ENCODE results near the gene DAND5. TPM values are rescaled to one million over a fixed set of nuclear protein-coding genes. Genes with fewer than 3 reads are reported as not detected.
"Not testable (repeated sequence)": the region's sequence is repeated elsewhere in the genome, so short reads cannot be mapped to it uniquely, and the experiment has no call there.

The DAND5 gene
- total RNA-seq, 2 experiments from 2014 or later, result 0.12 TPM; not detected in 1

GRCh38 chr19:12974301-12975220 lies 5.2 kb downstream of the DAND5 start:
- H3K27ac Mint-ChIP-seq, result no peak overlapping the region
- no peak for DNase-seq
- ChIA-PET CTCF (interaction anchor here (0.7 to 12.8 kb wide), 3 partner anchors 8 to 86 kb away, joined by 3 to 268 read pairs (median 104); no protein-coding TSS in a partner anchor), POLR2A (no interaction called here)
- H3K4me3 Mint-ChIP-seq, result no peak overlapping the region
- intact Hi-C loops (cut with micrococcal nuclease), result loop anchor here (10.0 kb wide), 1 partner anchor 290 kb away; no protein-coding TSS in a partner anchor
- no peaks in the 10 kb centered on the region for H3K9me3 Mint-ChIP-seq
- H3K4me1 Mint-ChIP-seq (ENCODE audit: low read depth), result peaks cover 9% of the 10 kb centered on the region
- H3K36me3 Mint-ChIP-seq, result no peaks in the 10 kb centered on the region
- peaks cover 8% of the 10 kb centered on the region for H3K27me3 Mint-ChIP-seq

GRCh38 chr19:12975221-12975741 lies 5.9 kb downstream of the DAND5 start:
- H3K4me1 Mint-ChIP-seq (ENCODE audit: low read depth), result peaks cover 3% of the 10 kb centered on the region
- no peak overlapping the region for H3K4me3 Mint-ChIP-seq
- H3K36me3 Mint-ChIP-seq, result no peaks in the 10 kb centered on the region
- intact Hi-C loops (cut with micrococcal nuclease), result loop anchor here (10.0 kb wide), 1 partner anchor 290 kb away; no protein-coding TSS in a partner anchor
- H3K9me3 Mint-ChIP-seq, result no peaks in the 10 kb centered on the region
- no peak overlapping the region for H3K27ac Mint-ChIP-seq
- H3K27me3 Mint-ChIP-seq, result peaks cover 8% of the 10 kb centered on the region
- ChIA-PET POLR2A (no interaction called here), CTCF (interaction anchor here (2.9 to 12.8 kb wide), 4 partner anchors 9 to 118 kb away, joined by 40 to 268 read pairs (median 143); no protein-coding TSS in a partner anchor)
- no peak for DNase-seq

GRCh38 chr19:12976109-12976508 lies 6.7 kb downstream of the DAND5 start:
- H3K36me3 Mint-ChIP-seq; POLR2A ChIA-PET; H3K27ac Mint-ChIP-seq; H3K9me3 Mint-ChIP-seq; H3K4me3 Mint-ChIP-seq; H3K4me1 Mint-ChIP-seq (ENCODE audit: low read depth); H3K27me3 Mint-ChIP-seq; DNase-seq: not testable (repeated sequence)
- intact Hi-C loops (cut with micrococcal nuclease), result loop anchor here (10.0 kb wide), 1 partner anchor 289 kb away; no protein-coding TSS in a partner anchor
- CTCF ChIA-PET, result interaction anchor here (0.7 to 12.8 kb wide), 6 partner anchors 10 to 142 kb away, joined by 3 to 268 read pairs (median 72); no protein-coding TSS in a partner anchor

GRCh38 chr19:12979974-12980373 lies 10.6 kb downstream of the DAND5 start:
- no peak overlapping the region for H3K27ac Mint-ChIP-seq
- peaks cover 8% of the 10 kb centered on the region for H3K27me3 Mint-ChIP-seq
- H3K4me3 Mint-ChIP-seq, result no peak overlapping the region
- ChIA-PET CTCF (interaction anchor here (0.6 to 12.8 kb wide), 7 partner anchors 14 to 215 kb away, joined by 3 to 268 read pairs (median 4); no protein-coding TSS in a partner anchor), POLR2A (no interaction called here)
- intact Hi-C loops (cut with micrococcal nuclease), result loop anchor here (5.0 to 10.0 kb wide), 2 partner anchors 52 to 285 kb away; no protein-coding TSS in a partner anchor
- no peaks in the 10 kb centered on the region for H3K9me3 Mint-ChIP-seq
- DNase-seq, result no peak
- H3K36me3 Mint-ChIP-seq, result no peaks in the 10 kb centered on the region
- no peaks in the 10 kb centered on the region for H3K4me1 Mint-ChIP-seq (ENCODE audit: low read depth)

- intact Hi-C loops (cut with micrococcal nuclease), result loop anchor here (1.0 to 5.0 kb wide), 2 partner anchors 50 to 79 kb away; no protein-coding TSS in a partner anchor
- H3K4me1 Mint-ChIP-seq (ENCODE audit: low read depth), result no peaks in the 10 kb centered on the region
- H3K27me3 Mint-ChIP-seq, result peaks cover 5% of the 10 kb centered on the region
- no peak overlapping the region for H3K4me3 Mint-ChIP-seq
- no peaks in the 10 kb centered on the region for H3K9me3 Mint-ChIP-seq
- no peak for DNase-seq
- ChIA-PET POLR2A (no interaction called here), CTCF (interaction anchor here (0.8 to 12.8 kb wide), 6 partner anchors 17 to 112 kb away, joined by 3 to 268 read pairs (median 10); no protein-coding TSS in a partner anchor)
- H3K36me3 Mint-ChIP-seq, result no peaks in the 10 kb centered on the region
- H3K27ac Mint-ChIP-seq, result no peak overlapping the region
Measured at GRCh38 chr19:12982648-12983047, 13.3 kb downstream of the DAND5 start.

- no peak overlapping the region for H3K4me3 Mint-ChIP-seq
- DNase-seq, result no peak
- H3K36me3 Mint-ChIP-seq, result no peaks in the 10 kb centered on the region
- H3K9me3 Mint-ChIP-seq, result no peaks in the 10 kb centered on the region
- ChIA-PET POLR2A (no interaction called here), CTCF (interaction anchor here (0.7 to 12.8 kb wide), 7 partner anchors 18 to 111 kb away, joined by 3 to 268 read pairs (median 5); no protein-coding TSS in a partner anchor)
- H3K27ac Mint-ChIP-seq, result no peak overlapping the region
- H3K4me1 Mint-ChIP-seq (ENCODE audit: low read depth), result no peaks in the 10 kb centered on the region
- peaks cover under 1% of the 10 kb centered on the region for H3K27me3 Mint-ChIP-seq
- intact Hi-C loops (cut with micrococcal nuclease), result loop anchor here (1.0 to 5.0 kb wide), 2 partner anchors 49 to 78 kb away; no protein-coding TSS in a partner anchor
Measured at GRCh38 chr19:12983091-12983490, 13.7 kb downstream of the DAND5 start.

GRCh38 chr19:12983542-12984142 lies 14.3 kb downstream of the DAND5 start:
- ChIA-PET POLR2A (no interaction called here), CTCF (interaction anchor here (0.6 to 12.8 kb wide), 9 partner anchors 10 to 1940 kb away, joined by 3 to 268 read pairs (median 5); no protein-coding TSS in a partner anchor)
- no peaks in the 10 kb centered on the region for H3K4me1 Mint-ChIP-seq (ENCODE audit: low read depth)
- no peak overlapping the region for H3K27ac Mint-ChIP-seq
- intact Hi-C loops (cut with micrococcal nuclease), result loop anchor here (1.0 to 5.0 kb wide), 2 partner anchors 49 to 78 kb away; no protein-coding TSS in a partner anchor
- H3K36me3 Mint-ChIP-seq, result no peaks in the 10 kb centered on the region
- no peaks in the 10 kb centered on the region for H3K9me3 Mint-ChIP-seq
- no peaks in the 10 kb centered on the region for H3K27me3 Mint-ChIP-seq
- peak; percentile 88 for DNase-seq
- no peak overlapping the region for H3K4me3 Mint-ChIP-seq

GRCh38 chr19:12984143-12984627 lies 14.8 kb downstream of the DAND5 start:
- intact Hi-C loops (cut with micrococcal nuclease), result loop anchor here (5.0 kb wide), 1 partner anchor 48 kb away; no protein-coding TSS in a partner anchor
- Mint-ChIP-seq H3K9me3 (no peaks in the 10 kb centered on the region), H3K36me3 (no peaks in the 10 kb centered on the region)

GRCh38 chr19:12984683-12985048 lies 15.3 kb downstream of the DAND5 start:
- Mint-ChIP-seq H3K4me3 (no peak overlapping the region), H3K4me1 (ENCODE audit: low read depth) (no peaks in the 10 kb centered on the region), H3K27ac (no peak overlapping the region), H3K27me3 (no peaks in the 10 kb centered on the region), H3K9me3 (no peaks in the 10 kb centered on the region), H3K36me3 (no peaks in the 10 kb centered on the region)
- POLR2A ChIA-PET, result no interaction called here
- DNase-seq, result no peak
- CTCF ChIA-PET, result interaction anchor here (1.1 to 12.8 kb wide), 6 partner anchors 9 to 110 kb away, joined by 3 to 268 read pairs (median 10); no protein-coding TSS in a partner anchor
- intact Hi-C loops (cut with micrococcal nuclease), result loop anchor here (5.0 kb wide), 1 partner anchor 48 kb away; no protein-coding TSS in a partner anchor

More at GRCh38 chr19:12984143-12984627, 14.8 kb downstream of the DAND5 start:
- H3K4me1 Mint-ChIP-seq (ENCODE audit: low read depth), result no peaks in the 10 kb centered on the region
- ChIA-PET CTCF (interaction anchor here (0.6 to 12.8 kb wide), 8 partner anchors 10 to 1940 kb away, joined by 3 to 268 read pairs (median 6); no protein-coding TSS in a partner anchor), POLR2A (no interaction called here)
- H3K27me3 Mint-ChIP-seq, result no peaks in the 10 kb centered on the region
- H3K4me3 Mint-ChIP-seq, result no peak overlapping the region
- no peak overlapping the region for H3K27ac Mint-ChIP-seq
- DNase-seq, result no peak

- intact Hi-C loops (cut with micrococcal nuclease), result no loop called here
- no peaks in the 10 kb centered on the region for H3K27me3 Mint-ChIP-seq
- CTCF ChIA-PET, result interaction anchor here (0.6 to 12.8 kb wide), 8 partner anchors 8 to 109 kb away, joined by 3 to 268 read pairs (median 5); no protein-coding TSS in a partner anchor
Measured at GRCh38 chr19:12985049-12985776, 15.8 kb downstream of the DAND5 start.

GRCh38 chr19:12986726-12987125 lies 17.4 kb downstream of the DAND5 start:
- no peaks in the 10 kb centered on the region for H3K36me3 Mint-ChIP-seq
- no peak overlapping the region for H3K4me3 Mint-ChIP-seq
- no peaks in the 10 kb centered on the region for H3K9me3 Mint-ChIP-seq
- no peaks in the 10 kb centered on the region for H3K27me3 Mint-ChIP-seq
- DNase-seq, result no peak
- H3K4me1 Mint-ChIP-seq (ENCODE audit: low read depth), result no peaks in the 10 kb centered on the region
- CTCF ChIA-PET, result interaction anchor here (12.8 kb wide), 1 partner anchor 74 kb away, joined by 268 read pairs; no protein-coding TSS in a partner anchor
- no peak overlapping the region for H3K27ac Mint-ChIP-seq
- POLR2A ChIA-PET, result no interaction called here
- intact Hi-C loops (cut with micrococcal nuclease), result no loop called here

More at GRCh38 chr19:12985049-12985776, 15.8 kb downstream of the DAND5 start:
- no peak overlapping the region for H3K27ac Mint-ChIP-seq
- no peaks in the 10 kb centered on the region for H3K36me3 Mint-ChIP-seq
- DNase-seq, result peak; percentile 27
- H3K9me3 Mint-ChIP-seq, result no peaks in the 10 kb centered on the region
- H3K4me1 Mint-ChIP-seq (ENCODE audit: low read depth), result no peaks in the 10 kb centered on the region
- POLR2A ChIA-PET, result no interaction called here
- H3K4me3 Mint-ChIP-seq, result no peak overlapping the region

Measured in activated CD4-positive, alpha-beta memory T cell treated with anti-CD3 and anti-CD28 coated beads for 36 hours (primary cell).